GM18505 (cell line): Measurements from ENCODE around the gene PSD4.
A peak's percentile ranks its signal among the peaks of the same experiment; 100 is the strongest.

Source experiments
- ATAC-seq: cut with Tn5 transposase; IDR thresholded peaks from one replicate; pipeline ENCODE4 v1.9.1; 2021; ENCODE audit not compliant: unreplicated experiment
- POLR2A ChIP-seq: IDR thresholded peaks from 4 replicates; pipeline ENCODE4 v1.6.1; 2011; ENCODE audit warnings: borderline replicate concordance; ENCODE audit not compliant: insufficient read depth, insufficient read length; ENCODE audit errors: extremely low read depth

Gene PSD4

DNA sequence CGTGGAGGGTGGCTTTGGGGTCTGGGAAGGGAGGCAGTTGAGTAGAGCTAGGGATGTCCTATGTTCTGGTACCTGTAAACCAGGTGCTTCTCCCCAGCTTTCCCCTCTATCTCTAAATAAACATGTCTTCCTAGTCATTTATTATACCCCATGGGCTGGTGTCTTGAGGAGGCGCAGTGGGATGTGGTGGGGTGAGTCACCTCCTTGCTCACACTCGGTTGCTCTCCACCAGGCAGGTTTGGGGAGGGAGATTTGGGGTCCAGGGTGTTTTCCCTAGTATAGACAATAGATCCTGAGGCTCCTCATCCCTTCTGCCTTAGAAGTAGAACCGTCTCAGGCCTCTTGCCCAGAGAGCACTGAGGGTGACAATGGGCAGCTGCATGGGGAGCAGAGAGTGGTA, 5.1 kb downstream of the PSD4 start:
- TF ChIP-seq POLR2A: no peak
- no peak for ATAC-seq

DNA sequence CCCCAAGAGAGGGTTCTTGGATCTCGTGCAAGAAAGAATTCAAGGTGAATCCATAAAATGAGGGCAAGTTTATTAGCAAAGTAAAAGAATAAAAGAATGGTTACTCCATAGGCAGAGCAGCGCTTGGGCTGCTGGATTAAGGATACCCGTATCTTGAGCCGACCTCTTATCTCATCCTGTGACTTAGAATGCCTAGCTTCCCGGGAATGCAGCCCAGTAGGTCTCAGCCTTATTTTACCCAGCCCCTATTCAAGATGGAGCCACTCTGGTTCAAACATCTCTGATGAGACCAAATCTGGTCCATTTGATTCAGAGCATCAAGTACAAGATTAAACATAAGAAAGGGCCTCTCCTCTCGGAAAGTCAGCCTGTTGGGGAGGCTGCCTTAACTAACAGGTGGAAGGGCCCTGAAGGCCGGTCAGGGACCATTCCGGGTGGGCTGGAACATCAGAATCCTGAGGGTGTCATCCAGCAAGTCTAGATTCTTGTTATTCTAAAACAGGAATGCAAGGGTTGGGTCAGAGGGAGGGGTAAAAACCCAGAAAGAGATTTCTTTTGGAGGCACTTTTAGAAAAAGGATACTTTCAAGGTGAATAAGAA, 5.8 kb downstream of the PSD4 start:
- no peak for ATAC-seq
- TF ChIP-seq POLR2A: no peak

DNA sequence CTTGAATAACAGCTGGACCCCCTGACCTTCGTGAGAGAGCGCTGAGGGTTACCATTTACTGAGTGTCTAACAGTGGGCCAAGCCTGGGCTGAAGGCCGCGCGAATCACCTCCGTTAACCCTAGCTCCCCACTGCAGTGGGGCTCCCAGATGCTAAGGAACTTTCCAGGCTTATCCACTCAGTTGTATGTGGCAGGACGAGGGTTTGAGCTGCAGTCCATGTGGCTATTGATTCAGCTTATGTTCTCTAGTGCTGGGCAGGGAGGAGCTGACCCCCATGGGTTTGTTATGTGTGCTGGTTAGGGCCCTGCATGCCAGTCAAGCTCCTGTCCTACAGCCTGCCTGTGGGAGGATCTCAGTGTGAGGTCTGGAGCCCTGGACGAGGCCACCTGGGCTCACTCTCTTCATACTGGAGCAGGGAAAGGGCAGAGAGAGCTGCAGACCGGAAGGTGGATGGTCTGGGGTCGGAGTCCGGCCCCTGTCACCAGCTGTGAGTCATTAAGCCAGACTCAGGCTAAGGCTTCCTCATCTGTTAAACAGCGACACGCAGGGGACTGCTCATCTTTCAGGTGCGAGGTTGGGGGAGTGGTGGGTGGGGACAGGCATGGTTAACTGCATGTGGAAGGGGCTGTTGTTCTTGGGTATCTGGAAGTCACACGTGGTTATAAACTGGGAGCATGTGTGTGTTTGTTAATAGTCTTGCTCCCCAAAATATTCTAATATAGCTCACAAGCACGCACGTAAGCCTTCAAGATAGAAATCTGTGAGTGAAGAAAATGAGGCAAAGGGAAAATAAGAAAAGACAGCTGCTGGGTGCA, 6.6 kb downstream of the PSD4 start:
- no peak for TF ChIP-seq POLR2A
- ATAC-seq: no peak

DNA sequence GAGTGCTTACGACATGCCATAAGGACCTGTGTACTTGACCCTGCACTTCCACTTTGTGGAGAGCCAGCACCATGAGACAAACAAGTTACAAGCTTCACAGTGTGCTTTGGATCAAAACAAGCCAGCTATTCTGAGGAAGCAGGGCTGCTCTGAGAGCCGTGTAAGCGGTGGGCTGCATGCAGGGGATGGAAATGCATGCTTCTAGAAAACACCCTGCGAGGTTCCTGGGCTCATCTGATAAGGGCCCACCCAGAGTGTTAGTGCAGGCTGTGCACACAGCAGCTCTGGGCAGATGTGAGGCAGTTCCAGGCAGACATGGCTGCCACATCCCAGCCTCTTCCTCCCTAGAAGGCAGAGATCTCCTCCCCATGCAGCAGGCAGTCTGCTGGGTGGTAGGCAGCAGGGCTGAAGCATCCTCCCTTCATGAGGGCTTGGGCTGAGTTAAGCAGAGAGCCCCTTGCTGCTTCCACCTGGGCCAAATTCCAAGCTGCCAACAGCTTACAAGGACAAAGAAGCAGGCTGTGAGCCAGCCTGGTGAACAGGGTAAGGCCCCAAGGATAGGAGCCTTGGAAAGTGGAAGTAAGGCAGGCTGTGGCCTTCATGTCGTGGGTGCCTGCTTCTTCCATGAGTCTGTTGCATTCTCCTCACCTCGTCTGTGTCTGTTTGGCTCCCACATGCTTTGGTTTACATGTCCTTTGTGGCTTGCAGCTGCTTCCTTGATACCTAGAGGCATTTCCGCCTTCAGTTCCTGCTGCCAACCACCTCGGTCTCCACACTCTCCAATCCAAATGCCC, 7.7 kb downstream of the PSD4 start:
- no peak for ATAC-seq
- TF ChIP-seq POLR2A: no peak

DNA sequence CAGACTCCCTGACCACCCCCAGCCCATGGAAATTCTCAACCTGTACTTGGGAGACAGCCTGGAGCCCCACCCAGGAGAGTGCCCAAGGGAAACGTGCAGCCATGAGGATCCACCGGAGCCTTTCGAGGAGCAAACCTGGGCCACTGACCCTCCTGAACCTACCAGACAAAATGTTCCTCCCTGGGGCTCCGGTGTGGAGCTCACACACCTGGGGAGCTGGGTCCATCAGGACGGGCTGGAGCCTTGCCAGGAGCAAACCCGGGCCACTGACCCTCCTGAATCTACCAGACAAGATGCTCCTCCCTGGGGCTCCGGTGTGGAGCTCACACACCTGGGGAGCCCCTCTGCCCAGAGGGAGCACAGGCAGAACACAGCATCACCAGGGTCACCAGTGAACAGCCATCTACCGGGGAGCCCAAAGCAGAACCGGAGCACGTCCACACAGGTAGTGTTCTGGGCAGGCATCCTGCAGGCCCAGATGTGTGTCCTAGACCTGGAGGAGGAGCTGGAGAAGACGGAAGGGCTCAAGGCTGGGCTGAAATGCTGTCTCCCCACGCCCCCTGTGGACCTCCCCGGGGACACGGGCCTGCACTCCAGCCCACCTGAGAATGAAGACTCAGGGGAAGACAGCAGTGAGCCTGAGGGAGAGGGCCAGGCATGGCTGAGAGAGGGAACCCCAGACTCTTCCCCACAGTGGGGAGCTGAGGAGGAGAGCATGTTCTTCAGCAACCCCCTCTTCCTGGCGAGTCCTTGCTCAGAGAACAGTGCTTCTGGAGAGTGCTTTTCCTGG, 8.9 kb downstream of the PSD4 start:
- ATAC-seq: no peak

DNA sequence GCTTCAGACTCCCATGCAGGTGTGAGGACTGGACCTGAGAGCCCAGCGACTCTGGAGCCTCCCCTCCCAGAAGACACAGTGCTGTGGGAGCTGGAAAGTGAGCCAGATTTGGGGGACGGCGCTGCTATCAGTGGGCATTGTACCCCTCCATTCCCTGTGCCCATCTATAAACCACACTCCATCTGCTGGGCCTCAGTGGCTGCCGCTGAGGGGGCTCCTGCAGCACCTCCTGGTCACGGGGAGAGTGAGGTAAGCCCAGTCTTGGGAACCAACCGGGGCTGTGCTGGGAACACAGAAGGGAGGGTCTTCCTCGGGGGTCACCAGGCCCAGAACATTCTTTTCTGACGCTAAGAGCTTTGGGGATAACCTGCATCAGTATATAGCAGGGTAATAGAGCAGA, 9.5 kb downstream of the PSD4 start:
- TF ChIP-seq POLR2A: peak; percentile 14
- no peak for ATAC-seq

More for the DNA sequence above, 8.9 kb downstream of the PSD4 start:
- peak; percentile 18 for TF ChIP-seq POLR2A

DNA sequence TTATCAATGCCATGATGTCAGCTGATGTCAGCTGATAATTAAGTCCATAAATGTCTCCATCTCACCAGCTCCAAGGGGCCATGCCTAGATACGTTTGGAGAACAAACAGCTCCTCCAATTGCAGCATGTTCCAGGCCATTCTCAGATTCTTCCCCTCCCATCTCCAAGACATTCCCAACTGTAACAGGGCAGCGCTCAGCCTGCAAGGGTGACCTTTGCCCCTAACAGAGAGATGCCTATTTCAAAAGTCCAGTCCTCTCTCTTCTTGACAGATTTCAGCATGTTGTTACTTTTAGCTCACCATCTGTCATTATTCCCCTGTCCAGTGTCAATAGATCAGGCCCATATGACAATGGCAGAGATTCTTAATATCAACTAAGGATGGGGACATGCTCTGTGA, 9.9 kb downstream of the PSD4 start:
- no peak for TF ChIP-seq POLR2A
- no peak for ATAC-seq

DNA sequence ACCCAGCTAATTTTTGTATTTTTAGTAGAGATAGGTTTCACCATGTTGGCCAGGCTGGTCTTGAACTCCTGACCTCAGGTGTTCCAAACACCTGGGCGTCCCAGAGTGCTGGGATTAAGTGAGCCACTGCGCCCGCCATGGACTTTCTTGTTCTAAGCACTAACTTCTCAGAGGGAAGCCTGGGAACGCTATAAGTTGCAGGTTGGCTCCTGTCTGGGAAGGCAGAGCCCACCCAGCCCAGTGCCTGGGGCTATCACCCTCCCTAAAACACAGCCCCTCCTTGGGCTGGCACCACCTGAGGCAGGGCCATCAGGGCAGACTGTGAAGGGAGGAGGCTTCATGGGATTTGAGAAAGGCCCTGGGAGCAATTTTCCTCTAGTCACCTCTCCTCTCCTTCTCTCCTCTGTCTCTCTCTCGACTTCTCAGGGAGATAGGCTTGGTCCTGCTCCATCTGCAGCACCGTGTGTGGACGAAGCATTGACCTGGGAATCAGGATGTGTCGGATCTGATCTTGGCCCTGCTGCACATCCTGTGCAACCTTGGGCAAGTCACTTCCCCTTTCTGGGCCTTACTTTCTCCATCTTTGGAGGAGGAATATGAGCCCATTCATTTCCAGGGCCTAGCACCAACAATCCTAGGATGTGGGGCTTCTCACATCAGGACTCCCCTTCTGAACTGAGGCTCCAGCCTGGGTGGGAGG, 10.9 kb downstream of the PSD4 start:
- no peak for TF ChIP-seq POLR2A
- no peak for ATAC-seq

DNA sequence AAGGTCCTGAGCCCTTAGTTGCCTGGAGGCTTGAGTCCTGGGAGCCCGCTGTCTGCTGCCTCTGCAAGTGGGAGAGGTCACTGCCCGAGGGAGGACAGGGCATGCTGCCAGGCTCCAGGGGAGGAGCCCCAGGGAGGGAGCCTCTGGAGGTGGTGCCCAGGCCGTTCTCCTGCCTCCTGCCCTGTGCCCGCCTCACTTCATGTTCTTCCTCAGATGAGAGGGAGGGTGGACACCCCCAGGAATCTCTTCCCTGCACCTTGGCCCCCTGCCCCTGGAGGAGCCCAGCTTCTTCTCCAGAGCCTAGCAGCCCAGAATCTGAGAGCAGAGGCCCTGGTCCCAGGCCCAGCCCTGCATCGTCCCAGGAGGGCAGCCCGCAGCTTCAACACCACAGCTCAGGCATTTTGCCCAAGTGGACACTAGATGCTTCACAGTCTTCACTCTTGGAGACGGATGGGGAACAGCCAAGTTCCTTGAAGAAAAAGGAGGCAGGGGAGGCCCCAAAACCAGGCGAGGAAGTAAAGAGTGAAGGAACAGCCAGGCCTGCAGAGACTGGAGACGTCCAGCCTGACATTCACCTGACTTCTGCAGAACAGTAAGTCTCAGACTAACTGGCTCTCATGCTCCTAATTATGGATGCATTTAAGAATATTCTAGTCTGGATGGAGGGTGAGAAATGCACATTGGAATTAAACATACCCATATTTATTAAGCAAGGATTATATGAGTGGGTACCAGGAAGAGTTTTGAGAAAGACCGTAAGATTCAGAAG, 12.1 kb downstream of the PSD4 start:
- no peak for TF ChIP-seq POLR2A
- no peak for ATAC-seq

DNA sequence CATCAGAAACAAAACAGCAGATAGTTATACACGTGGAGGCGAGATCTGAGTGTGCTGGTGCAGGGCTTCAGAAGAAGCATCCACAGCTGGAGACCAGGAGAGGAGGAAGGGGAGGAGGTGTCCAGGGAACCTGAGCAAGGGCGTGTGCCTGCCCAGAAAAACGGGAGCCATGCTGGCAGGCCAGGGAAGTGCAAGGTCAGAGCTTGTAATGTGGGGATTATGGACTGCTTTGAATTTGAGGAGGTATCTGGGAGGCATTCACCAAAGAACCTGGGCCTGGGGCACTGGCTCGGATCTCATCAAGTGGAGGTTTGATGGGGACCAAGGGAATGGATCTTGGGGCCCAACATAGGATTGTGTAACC, 12.6 kb downstream of the PSD4 start:
- no peak for TF ChIP-seq POLR2A
- no peak for ATAC-seq

DNA sequence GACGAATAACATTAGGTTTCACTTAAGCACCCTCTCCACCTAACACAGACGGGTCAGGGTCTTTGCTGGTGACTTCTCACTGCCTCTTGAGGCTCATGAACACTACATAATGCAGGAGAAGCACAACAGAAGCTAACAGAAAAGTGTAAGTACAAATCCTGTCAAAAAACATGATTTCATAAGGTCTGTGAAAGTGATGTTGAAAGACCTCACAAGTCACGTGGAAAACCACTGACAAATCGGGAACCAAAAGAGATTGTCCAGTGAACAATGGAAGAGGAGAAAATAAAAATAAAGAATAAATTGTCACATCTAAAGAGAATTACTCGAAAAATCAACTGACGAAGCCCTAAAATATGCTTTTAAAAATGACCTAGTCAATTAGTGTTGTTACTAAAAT, 14.0 kb downstream of the PSD4 start:
- no peak for ATAC-seq
- no peak for TF ChIP-seq POLR2A

DNA sequence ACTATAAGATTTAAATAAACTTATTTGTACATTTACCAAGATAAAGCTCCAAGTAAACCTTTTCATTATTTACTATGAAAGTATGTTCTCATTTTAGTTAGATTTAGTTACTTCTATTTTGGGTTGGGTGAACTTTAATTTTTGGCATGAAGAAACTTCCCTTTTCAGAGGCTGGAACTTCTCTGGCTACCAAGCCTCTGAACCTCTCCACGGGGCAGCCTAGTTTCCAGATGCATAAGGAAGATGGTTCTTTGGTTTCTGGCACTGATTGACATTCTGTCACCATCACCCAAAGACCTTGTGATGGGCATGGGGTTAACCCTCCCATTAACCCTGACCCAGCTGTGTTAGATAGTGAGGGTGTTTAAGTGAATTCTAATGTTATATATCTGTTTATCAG, 17.1 kb downstream of the PSD4 start:
- no peak for ATAC-seq
- no peak for TF ChIP-seq POLR2A

DNA sequence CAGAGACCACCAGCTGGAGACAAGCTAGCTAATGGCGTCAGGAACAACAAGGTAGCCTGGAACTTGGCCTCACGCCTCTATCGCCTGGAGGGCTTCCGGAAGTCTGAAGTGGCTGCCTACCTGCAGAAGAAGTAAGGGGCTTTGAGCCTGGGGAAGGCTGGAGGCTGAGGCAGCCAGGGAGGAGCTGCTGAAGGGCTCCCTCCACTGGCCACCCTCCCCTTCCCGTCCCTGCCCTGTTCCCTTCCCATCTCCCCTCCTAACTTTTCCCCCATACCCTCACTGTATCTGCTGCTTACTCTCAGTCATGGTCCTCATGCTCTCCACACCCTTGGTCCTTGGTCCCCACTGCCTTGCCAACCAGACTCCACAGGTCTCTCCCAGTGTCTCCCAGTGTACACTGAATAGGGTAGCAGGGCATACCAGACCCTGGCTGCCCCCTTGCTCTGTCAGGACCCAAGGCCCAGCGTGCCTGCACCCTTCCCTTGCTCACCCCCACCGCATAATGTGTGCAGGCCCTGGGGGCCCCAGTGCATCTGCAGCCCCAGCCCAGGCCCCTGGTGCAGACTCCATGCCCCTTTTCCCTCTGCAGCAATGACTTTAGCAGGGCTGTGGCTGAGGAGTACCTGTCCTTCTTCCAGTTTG, 18.8 kb downstream of the PSD4 start:
- no peak for TF ChIP-seq POLR2A
- ATAC-seq: no peak
